Left lobe of liver (tissue), 2 donors: ENCODE measurements around the gene NPSR1. TPM values are rescaled to one million over a fixed set of nuclear protein-coding genes. Genes with fewer than 3 reads are reported as not detected.

Experiments
- ATAC-seq: fragments of 200-7000 bp; cut with Tn5 transposase; one replicate; pipeline ENCODE4 v1.9.1; 2020; ENCODE audit warnings: mild to moderate bottlenecking, moderate library complexity
- DNase-seq: peaks from one replicate; pipeline ENCODE4 v3.0.0-alpha.2; 2020; ENCODE audit warnings: low spot score
- total RNA-seq: library from RNA; stranded (reverse); gene quantifications from one replicate; pipeline ENCODE4 v1.2.1, GENCODE V29; 2021
- donor health status: DM: no; HTN: no; CAD: no; lungs with moderate emphysema.
- donor health status: DM: no; HTN: yes; CAD: no.

The NPSR1 gene
- total RNA-seq, 1 donor from 2014 or later: not detected

DNA sequence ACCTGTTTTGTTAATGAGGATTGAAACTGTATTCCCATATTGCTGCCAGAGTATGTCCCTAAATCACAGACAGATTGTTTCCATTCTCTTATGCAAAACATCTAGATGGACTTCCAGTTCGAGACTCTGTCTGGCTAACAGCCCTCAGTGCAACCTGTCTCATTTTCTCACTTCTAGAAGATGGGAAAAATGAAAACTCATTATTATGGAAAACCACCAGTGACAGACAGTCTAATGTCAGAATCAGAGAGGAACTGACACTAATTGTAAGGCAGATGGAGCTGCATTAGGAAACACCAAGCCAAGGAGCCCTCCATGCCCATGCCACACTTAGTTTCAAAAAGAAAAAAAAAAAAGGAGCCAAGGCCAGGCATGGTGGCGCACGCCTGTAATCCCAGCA is 61.6 kb downstream of the NPSR1 start:
- DNase-seq: no peak
- ATAC-seq: no peak

DNA sequence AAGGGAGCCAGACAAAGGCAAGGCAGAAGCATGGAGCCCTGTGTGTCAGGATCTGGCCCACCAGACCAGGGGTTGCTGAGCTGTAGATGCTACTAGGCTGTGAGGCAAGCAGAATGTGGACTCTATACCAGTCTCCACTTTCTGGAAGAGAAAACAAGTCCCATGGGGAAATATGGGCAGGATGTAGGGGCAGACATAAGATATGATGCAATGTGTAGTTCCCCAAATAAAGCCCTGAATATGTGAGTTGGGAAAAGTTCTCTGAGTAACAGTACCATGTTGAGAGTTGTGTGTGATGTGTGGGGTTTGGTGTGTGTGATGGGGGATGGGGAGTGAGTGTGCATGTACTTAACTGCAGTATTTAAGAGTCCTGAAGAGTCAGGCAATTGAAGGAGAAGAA is 62.3 kb downstream of the NPSR1 start:
- no peak for ATAC-seq
- no peak for DNase-seq

GRCh38 chr7:34723338-34723737 is 65.3 kb downstream of the NPSR1 start:
- no peak for DNase-seq
- no peak for ATAC-seq

DNA sequence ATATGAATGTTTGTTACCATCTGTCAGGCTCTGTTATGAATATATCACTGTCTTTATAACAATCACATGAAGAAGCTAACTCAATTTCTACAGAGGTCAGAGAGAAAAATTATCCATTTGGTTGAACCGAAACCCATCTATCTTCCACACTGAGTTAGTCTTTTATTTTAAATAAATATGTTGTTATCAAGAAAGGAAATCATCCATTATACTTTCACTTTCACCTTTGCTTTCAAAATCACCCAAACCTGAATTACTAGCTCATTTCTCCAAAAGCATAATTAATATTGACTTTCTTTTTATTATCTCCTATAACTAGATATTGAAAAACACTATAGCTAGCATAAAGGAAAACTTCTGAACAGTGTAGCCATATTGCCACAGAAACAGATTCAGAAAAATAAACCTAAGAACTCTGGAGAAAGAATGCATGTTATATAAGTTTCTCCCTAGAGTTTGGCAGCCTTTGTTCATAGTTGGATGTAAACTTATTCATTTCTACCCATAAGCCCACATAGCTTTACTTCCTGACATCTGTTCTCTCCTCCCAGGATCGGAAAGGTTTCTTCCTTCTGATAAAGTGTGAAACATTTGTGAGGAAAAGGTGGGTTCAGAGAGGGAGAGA is 66.0 kb downstream of the NPSR1 start:
- DNase-seq (no peak), ATAC-seq (no peak)

- DNase-seq (no peak), ATAC-seq (no peak)
Measured at GRCh38 chr7:34726221-34726620, 68.2 kb downstream of the NPSR1 start.

GRCh38 chr7:34727464-34727995 is 69.5 kb downstream of the NPSR1 start:
- ATAC-seq: no peak
- DNase-seq: no peak

- ATAC-seq: no peak
- no peak for DNase-seq
Measured at GRCh38 chr7:34728156-34728555, 70.1 kb downstream of the NPSR1 start.

GRCh38 chr7:34734771-34735170 is 76.8 kb downstream of the NPSR1 start:
- DNase-seq (no peak), ATAC-seq (no peak)

DNA sequence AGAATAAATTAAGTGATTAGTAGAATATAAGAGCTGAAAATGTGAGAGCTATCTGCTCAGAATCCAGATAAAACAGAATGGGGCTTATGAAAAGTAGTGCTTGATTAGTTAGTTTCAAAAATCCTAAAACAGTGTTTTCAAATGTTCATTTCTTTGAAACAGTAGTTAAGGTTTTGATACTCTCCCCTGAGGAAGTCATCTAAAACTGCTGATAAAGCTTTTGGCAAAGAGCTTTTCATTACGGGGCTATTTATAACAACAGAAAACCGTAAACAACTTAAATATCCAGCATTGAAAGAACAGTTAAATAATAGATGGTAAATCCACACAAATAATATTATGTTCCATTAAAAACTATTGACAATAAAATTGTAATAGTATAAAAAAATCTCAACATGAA is 77.5 kb downstream of the NPSR1 start:
- ATAC-seq (no peak), DNase-seq (no peak)

- ATAC-seq: no peak
Measured at GRCh38 chr7:34739651-34740300, 81.8 kb downstream of the NPSR1 start.

DNA sequence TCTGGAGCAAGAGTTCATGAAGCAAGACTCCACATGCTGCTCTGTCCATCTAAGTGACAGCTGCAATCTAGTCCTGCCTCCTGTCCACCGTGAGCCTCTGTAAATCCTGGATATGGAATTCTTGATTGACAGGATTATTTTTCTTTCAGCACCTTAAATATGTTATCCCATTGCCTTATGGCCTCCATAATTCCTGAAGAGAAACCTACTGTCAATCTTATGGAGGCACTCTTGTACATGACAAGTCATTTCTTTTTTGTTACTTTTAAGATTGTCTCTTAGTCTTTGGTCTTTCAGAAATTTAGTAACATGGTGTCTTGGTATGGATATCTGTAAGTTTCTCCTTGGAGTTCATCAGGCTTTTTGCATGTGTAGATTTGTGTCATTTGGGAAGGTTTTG is 82.8 kb downstream of the NPSR1 start:
- DNase-seq (no peak), ATAC-seq (no peak)

More at GRCh38 chr7:34739651-34740300, 81.8 kb downstream of the NPSR1 start:
- DNase-seq: no peak

GRCh38 chr7:34747176-34747781 is 89.3 kb downstream of the NPSR1 start:
- ATAC-seq (no peak), DNase-seq (no peak)

DNA sequence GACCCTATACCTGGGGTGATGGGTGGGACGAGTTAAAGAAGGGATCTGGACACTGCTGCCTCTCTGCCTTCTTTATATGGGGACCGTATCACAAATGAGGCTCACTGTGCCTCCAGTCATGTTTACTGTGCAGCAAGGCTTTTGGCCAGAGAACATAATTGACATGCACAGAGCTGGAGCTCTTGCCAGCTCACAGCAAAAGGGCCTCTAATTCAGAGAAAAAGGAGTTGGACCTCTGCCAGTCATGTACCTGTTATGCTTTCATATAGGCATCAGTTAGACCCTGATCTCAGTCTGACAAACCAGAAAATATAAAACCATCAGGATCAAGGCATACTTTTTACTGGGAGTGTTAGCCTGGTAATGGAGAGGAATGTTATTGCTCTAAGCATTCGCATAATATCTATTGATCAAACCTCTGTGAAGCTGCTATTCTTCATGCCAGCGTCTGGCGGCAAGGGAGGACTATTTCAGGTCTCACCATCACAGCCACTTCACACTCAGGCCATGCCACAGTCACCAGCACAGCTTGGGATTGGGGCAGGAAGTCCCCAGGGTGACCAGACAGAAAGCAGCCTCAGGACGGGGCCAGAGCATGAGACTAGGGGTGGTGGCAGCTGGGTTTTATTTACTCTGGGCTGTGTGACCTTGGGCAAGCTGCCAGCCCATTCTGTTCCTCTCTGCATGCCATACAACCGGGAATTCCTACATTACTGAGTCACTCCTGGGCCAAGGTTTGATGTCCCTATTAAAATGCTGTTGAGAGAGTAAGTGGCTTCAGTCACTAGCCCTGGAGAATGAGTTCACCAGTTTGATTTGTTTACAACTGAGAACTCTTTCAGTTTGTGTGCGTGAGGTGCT is 90.1 kb downstream of the NPSR1 start:
- DNase-seq: peak; percentile 51
- peak; percentile 64 for ATAC-seq

GRCh38 chr7:34748728-34749089 is 90.7 kb downstream of the NPSR1 start:
- ATAC-seq (no peak), DNase-seq (no peak)

DNA sequence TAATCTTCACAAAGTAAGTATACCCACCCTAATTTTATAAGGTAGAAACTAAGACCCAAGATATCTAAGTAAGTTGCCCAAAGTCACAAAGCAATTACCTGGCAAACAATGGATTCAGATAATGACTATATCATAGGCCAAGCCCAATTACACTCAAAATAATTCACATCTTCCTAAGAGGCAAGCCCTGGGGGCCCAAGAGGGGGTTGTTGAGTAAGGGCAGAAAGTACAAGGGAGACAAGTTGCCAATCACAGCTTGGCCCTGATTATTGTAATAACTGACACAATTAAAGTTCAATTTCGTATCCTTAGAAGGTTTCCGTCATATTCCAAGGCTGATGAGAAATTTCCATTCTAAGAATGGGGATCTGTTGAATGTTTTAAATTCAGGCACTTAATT is 91.4 kb downstream of the NPSR1 start:
- ATAC-seq: no peak
- no peak for DNase-seq

DNA sequence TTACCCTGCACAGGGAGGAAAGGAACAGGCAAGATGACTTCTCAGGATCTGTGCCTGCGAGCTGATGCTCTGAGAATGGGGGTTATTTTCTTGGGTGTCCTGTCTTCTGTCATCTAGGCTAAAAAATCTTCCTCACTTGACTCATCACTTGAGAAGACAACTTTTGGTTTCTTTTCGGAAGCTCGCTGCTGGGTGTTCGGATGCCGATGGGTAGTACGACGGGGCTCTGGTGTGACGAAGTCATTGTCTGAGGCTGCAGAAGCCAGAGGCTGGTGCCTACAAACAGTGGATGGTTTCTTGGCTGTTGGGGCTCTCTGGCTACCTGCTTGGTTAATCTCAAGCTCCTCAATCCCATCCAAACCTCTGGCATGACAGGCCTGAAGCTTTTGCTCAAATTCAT is 92.2 kb downstream of the NPSR1 start:
- DNase-seq (no peak), ATAC-seq (no peak)

DNA sequence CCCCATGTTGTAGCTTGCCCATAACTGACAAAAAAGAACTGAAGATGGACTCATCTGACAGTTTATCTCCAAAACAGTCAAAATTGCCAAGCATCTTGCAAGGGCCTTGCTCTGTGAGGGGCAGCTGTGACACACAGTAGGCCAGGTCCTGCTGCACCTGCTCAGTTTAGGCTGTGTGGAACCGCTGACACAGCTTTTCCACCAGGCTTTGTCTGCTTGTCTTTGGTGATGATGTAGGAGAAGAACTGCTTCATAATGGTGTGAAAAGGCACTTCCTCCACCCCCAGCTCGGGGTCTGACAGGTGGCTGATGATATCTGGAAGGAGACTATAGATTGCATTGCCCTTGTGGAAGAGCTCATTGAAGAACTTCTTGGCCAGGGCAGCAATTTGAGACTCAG is 92.6 kb downstream of the NPSR1 start:
- ATAC-seq: no peak
- no peak for DNase-seq

DNA sequence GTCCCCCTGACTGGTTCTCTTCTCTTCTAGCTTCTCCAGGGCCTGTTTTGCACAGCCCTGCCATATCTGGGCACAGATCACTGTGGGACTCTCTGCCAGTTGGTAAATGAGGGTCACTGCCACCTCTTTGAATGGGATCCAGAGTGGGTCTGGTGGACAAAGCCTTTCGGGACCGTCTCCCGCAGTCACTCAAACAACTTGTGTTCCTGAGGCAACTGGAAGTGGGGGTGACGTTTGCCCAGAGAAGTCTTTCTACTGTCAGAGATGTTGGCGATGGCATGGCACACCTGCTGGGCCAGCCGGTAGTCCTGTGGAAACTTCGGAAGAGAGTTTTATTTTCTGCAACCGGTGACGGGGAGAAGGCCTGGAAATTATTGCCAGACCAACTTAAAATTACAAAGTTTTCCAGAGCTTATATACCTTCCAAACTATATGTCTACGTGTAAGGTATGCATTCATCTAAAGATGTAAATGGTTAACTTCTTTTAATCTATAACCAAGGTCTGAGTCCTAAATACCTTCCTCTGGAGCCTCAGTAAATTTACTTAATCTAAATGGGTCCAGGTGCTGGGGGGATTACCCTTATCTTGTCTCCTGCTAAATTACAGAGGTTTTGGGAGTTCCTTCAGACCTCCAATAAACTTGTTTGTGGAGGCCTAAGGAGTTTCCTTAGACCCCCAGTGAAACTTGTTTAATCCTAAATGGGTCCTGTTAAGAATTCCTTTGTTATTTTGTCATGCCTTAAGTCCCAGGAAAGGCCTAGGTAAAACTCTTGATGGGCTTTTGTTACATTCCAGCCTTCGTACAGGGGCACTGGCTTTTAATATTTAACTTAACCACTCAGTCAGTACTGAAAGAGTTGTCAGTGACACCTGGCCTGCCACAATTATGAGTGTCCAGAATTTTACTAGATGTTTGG is 94.0 kb downstream of the NPSR1 start:
- DNase-seq (no peak), ATAC-seq (no peak)

DNA sequence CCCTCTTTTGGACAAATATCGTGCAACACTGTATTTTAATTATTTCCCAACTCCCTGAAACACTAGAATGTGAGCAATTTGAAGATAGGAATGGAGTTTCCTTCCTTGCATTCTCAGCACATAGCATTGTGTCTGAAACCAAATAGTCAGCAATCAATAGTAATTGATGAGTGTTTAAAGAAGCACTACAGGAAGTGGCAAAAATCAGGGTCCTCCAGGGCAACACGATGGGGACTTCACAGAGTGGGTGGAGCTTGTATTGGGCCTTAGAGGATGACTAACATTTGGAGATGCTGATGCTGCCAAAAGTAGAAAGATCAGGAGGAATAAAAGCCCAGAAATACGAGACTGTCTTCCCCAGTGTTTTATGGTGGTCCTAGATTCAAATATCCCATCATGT is 94.9 kb downstream of the NPSR1 start:
- ATAC-seq (no peak), DNase-seq (no peak)

DNA sequence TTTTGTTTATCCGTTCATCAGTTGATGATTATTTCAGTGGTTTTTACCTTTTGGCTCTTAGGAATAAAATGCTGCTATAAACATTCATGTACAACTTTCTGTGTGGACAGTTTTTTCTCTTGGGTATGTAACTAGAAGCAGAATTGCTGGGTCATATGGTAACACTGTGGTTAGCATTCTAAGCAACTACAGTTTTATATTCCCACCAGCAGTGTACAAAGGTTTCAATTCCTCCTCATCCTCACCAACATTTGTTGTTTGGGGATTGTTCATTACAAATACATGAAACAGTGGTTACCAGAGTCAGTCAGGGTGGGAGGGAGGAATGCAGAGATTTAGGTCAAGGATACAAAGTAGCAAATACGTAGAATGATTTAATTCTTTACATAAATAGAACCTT is 97.0 kb downstream of the NPSR1 start:
- ATAC-seq (no peak), DNase-seq (no peak)
